GM18498 (cell line): ENCODE measurements around the gene SETBP1.

Experiments
- ATAC-seq: cut with Tn5 transposase; IDR thresholded peaks from one replicate; pipeline ENCODE4 v1.9.1; 2021; ENCODE audit warnings: mild to moderate bottlenecking, moderate library complexity; ENCODE audit not compliant: unreplicated experiment

The SETBP1 gene

DNA sequence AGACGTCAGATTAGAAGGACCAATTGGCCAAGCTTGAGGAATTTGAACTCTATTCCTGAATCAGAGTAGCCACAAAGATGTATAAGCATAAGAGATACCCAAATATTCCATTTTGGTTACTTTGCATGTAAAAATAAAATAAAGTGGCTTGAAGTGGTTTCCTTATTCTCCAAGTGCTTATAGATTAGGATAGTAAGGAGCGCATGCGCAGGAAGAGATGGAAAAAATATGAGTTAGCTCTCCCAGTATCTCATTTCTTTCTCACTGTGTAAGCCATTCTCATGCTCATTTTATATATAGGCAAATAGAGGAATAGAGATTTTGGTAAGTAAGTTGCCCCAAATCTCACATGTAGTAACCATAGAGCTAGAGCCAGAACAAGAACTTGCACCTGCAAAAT is 241.3 kb downstream of the SETBP1 start:
- no peak for ATAC-seq

- ATAC-seq = no peak
These were observed 242.3 kb downstream of the SETBP1 start for GRCh38 chr18:44922968-44923367.

DNA sequence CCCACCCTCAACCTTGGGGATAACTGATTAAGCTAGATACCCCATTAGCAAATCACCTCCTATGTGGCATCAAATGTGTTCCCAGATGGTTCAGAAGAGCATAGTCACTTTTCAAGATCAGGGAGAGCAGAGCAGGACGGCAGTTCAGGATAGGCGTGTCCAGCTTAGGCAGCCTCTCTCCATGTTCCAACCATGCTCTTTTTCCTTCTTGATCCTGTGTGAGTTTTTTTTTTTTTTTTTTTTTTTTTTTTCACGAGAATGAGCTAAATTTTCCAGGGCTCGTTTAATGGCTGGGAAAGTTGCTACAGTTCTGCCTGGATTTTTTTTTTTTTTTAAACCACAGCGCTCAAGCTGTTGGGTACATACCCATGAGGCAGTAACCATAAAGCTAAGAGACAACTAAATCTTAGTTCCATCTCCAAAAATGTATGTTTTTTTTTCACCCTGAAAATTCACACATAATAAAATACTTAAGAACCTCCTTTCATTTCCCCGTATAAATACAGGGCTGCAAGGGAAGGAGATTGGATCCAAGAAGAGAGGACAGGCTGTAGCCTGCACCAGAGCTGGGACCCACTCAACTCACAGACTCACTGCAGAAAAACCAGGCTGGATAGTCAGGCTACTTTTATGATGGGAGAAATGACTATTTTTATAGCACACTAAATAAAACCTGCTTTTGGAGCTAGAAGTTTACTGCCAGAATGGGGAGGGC is 244.3 kb downstream of the SETBP1 start:
- no peak for ATAC-seq

DNA sequence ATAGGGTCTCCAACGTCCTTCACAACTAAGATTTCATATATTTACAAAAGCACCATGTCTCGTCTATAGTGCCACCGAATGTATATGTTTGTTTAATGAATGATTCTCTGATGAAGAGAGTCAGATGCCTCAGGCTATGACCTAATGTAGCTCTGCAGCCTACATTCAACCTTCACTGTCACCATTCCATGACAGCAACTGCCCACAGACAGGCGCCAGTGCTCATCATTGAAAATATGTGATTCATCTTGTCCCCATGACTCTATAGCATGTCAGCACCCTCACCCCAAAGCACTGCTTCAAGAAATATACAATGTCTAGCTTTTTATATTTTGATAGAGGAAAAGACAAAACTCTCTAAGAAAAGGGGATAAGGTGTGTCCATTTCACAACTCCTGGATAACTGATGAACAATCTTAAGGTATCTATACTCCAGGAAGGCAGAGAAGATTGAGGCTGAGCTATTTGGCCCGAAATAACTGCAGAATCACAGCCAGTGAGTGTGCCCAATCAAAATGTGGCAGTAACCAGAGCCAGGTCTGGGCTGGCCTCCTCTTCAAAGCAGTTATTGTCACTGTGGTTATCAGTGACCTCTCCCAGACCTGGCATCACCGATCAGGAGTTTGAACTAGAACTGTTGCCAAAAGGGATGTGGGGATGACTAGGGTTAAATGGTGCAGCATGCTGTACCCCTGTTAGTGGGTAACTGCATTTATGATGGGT is 246.6 kb downstream of the SETBP1 start:
- no peak for ATAC-seq

DNA sequence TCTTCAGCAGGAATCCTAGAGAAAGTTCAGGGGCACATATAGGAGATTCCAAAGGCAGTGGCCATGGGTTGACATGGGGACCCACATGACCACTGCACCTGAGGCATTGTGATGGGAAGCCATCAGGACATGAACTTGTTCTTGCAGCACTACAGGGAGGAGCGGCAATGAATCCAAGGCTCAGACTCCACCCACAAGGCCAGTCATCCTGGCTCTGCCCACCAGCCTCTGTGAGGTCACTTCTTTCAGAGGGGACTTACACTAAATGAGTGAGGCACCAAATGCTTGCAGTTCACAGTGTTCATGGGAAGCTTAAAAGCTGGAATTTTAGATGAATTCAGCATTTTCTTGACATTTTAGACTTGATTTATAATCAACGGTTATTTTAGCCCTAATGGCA is 254.2 kb downstream of the SETBP1 start:
- ATAC-seq = no peak

DNA sequence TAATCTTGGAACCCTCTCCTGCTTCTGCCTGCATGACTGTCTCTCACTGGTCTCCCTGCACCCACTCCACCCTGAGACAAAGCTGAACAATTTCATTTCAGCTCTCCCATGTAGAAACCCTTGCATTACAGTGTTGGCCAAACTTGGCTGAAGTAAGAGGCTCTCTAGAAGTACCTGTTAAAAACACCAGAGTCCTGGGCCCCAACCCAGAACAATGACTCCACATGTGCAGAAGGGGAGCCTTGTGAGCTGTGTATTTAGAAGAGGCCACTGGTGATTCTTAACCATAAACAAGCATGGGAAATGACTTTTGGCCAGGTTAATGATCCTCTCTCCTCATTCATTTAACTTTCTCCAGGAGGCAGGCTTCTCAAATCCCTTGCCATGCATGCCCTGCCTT is 254.8 kb downstream of the SETBP1 start:
- ATAC-seq = no peak

DNA sequence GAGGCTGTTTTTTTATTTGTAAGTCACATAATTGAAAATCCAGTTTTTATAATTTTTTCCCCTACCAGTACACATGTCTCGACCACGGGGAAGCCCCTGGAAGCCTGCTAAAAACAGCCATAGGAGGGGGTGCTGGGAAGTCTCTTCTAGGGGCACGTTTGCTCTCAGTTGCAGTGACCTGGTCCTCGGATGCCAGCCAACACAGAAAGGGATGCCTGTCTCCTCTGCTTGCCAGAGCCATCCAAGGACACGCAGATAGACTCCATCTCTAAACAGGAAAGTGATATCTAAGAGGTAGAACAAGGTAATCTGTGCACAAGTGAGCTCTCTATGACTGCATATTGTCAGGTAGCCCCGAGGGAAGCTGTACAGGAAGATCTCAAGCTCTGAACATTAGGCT is 255.8 kb downstream of the SETBP1 start:
- ATAC-seq = no peak

DNA sequence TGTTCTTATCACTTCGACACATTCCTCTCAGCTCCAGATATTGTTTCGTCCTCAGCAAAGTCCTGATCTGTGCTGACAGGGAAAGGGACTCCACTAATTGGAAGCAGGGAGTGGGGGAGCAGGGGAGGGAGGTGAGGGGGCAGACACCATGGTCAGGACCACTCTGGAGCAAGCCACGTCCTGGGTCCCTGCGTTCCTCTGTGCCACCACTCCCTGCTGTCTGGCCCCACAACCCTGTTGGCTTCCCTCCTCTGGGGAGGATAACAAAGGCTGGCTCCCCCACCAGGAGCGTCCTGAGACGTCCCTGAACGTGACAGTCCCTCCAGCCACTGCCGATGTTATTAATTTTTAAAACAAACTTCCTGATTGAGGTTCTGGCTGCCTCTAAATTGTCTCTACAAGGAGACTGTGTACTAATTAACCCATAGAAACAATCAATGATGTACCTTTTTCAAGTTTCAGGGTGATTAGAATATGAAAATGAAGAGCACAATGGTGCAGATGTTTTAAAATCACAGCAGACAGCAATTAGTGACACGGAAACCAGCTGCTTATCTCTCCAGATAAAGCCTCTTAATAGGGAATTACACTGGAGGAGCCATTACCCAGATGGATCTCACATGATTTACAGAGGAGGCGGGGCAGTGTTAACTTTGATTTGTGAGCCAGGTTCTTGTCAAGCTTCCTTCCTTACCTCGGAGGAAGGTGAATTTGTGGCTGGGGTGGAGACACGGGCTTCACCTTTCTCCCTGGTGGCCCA is 257.5 kb downstream of the SETBP1 start:
- no peak for ATAC-seq

DNA sequence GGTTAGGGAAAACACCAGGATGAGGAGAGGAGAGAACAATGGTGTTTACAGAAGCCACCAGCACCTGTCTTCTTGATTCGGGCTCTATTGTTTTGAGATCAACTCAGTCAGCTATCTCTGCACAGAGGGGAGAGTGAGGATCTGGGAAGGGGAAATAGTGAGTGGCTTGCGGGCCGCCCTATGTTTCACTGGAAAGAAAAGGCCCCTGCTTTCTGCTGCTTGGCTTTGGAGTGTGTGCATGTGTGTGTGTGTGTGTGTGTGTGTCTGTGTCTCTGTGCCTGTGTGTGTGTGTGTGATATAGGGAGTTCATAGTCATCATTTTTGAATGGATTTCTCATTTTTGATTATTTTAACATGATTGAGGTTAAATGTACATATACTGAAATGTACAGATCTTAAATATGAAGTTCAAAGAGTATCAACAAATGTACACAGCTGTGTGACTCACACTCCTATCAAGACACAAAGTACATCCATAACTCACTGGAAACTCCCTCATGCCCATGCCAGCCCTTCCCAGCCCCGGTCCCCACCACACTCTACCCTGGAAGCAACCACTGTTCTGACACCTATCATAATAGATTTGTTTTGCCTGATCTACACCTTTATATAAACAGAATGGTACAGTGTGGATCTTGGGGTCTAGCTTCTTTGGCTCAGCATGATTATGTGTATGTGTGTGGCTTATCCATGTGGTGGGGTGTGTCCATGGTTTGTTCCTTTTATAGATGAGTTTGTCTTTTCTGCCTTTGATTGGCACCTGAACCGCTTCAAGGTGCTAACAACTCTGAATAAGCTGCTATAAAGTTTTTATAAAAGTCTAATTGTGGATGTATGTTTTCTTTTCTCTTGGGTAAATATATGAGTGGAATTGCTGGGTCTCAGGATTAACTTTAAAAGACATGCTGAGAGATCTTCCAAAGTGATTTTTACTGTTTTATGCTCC is 258.3 kb downstream of the SETBP1 start:
- no peak for ATAC-seq

GRCh38 chr18:44941516-44941915 is 260.8 kb downstream of the SETBP1 start:
- ATAC-seq = no peak

GRCh38 chr18:44942073-44942472 is 261.4 kb downstream of the SETBP1 start:
- no peak for ATAC-seq

DNA sequence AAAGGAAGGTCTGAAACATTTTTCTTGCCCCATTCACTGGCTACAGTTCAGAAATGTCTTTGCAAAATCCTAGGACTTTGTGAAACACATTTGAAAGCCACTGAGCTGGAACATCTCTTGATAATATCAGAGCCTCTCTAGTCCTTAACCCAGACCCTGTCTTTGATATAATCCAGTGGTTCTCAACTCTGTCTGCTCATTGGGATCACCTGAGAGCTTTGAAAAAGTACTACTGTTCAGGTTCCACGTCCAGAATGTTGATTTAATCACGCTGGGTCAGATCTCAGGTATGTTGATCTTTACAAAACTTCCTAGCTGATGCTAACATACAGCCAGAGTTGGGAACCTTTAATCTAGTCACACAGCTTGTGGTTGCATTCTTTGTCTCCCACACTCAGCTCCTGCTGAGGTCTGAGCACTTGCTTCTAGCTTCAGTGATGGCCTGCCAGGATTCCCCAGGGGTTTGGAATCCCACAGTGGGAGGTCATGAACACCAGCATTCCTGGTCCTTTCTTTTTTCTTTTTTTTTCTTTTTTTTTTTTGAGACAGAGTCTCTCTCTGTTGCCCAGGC is 262.7 kb downstream of the SETBP1 start:
- no peak for ATAC-seq

- ATAC-seq = no peak
These were observed 263.8 kb downstream of the SETBP1 start for GRCh38 chr18:44944461-44944860.

GRCh38 chr18:44945888-44946401 is 265.3 kb downstream of the SETBP1 start:
- ATAC-seq = no peak

GRCh38 chr18:44946529-44947113 is 265.9 kb downstream of the SETBP1 start:
- no peak for ATAC-seq

DNA sequence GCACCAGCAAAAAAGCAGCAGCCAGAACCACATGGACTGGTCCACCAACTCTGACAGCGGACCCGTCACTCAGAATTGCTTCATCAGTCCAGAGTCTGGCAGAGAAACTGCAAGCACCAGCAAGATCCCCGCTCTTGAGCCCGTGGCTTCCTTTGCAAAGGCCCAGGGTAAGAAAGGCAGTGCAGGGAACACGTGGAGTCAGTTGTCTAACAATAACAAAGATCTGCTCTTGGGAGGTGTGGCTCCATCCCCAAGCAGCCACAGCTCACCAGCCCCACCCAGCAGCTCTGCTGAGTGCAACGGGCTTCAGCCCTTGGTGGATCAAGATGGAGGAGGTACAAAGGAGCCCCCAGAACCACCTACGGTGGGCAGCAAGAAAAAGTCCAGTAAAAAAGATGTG is 269.3 kb downstream of the SETBP1 start:
- ATAC-seq = no peak

DNA sequence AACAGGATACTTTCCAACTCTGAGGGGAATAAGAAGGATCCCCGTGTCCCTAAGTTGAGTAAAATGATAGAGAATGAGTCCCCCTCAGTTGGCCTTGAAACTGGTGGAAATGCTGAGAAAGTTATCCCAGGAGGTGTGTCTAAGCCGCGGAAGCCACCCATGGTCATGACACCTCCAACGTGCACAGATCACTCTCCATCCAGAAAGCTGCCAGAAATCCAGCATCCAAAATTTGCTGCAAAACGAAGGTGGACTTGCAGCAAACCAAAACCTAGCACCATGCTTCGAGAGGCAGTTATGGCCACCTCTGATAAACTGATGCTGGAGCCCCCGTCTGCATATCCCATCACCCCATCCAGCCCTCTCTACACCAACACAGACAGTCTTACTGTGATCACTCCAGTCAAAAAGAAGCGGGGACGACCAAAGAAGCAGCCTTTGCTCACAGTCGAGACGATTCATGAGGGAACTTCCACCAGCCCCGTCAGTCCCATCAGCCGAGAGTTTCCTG is 270.1 kb downstream of the SETBP1 start:
- ATAC-seq = no peak

GRCh38 chr18:44951748-44952147 is 271.1 kb downstream of the SETBP1 start:
- no peak for ATAC-seq

DNA sequence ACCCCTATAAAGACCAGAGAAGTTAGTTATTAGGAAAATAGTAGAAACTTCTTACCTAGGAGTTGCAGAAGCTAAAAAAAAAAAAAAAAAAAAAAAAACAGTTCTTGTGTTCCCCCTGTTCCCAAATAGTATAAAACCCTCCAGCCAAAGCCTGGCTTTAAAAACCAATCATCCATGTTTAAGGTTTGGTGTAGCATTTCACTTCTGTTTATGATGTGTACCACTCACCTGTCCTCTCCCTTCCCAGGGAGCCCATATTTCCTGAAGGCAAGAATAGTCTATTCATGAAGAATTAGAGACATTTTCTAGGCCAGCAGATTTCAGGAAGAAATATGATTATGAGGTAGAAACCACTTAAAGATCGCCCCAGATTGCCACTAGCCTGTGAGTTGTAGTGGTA is 273.6 kb downstream of the SETBP1 start:
- no peak for ATAC-seq

DNA sequence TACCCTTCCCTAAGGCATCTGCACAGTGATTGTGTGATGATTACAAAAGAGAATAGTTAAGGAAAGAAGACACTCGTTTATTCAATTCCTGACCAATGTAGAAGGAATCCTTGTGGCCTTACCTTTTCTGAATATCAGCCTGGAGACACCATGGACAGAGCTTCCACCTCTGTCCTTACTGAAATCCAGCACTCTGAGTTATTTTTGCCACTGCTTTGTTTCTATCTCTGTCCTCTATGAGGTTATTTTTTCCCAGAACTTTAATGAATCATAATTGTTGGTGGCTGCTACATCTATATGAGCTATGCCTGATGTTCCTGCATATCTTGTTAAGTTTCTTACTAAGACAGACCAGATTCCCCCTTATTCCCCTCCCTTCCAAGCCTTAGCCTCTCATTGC is 275.1 kb downstream of the SETBP1 start:
- no peak for ATAC-seq
